Vagina (tissue), 2 donors: ENCODE results near the gene PARVB. TPM values are rescaled to one million over a fixed set of nuclear protein-coding genes. Genes with fewer than 3 reads are reported as not detected.

Experiments used
- DNase-seq, 2 donors: peaks; one replicate each; pipeline ENCODE4 v3.0.0-alpha.2; 2017; ENCODE audit errors: extremely low spot score in 2 of 2
- H3K27ac ChIP-seq: fragments of 200-600 bp; sonication (generic); one replicate; pipeline ENCODE4 v1.5.1; 2019
- H3K27me3 ChIP-seq: fragments of 200-600 bp; sonication (generic); one replicate; pipeline ENCODE4 v1.5.1; 2019
- H3K36me3 ChIP-seq, 2 donors: fragments of 200-600 bp; sonication (generic); one replicate each; pipeline ENCODE4 v1.5.1; 2017 to 2019
- H3K4me1 ChIP-seq: fragments of 200-600 bp; sonication (generic); one replicate; pipeline ENCODE4 v1.5.1; 2019
- H3K4me3 ChIP-seq, 2 donors: fragments of 200-600 bp; sonication (generic); 1 replicate in 1 of 2; 2 replicates in 1 of 2; pipeline ENCODE4 v1.5.1; 2016 to 2019
- H3K9me3 ChIP-seq: fragments of 200-600 bp; sonication (generic); one replicate; pipeline ENCODE4 v1.5.1; 2019
- POLR2A ChIP-seq, 2 donors: fragments of 450-650 bp; IDR thresholded peaks; one replicate each; pipeline ENCODE4 v1.6.1; 2017; ENCODE audit warnings: antibody characterized with exemption in 2 of 2, mild to moderate bottlenecking in 2 of 2, moderate library complexity in 2 of 2
- POLR2AphosphoS5 ChIP-seq, 2 donors: sonication (generic); formaldehyde crosslinking; IDR thresholded peaks; one replicate each; pipeline ENCODE4 v1.9.0; 2017; ENCODE audit warnings: antibody characterized with exemption in 2 of 2, mild to moderate bottlenecking in 2 of 2, low read depth in 1 of 2; ENCODE audit not compliant: insufficient read depth in 1 of 2
- intact Hi-C: fragments of 100-400 bp; cut with DNase I; formaldehyde crosslinking; loops from one replicate; pipeline ENCODE4 v1.15.1; 2023
- total RNA-seq: library from RNA; depleted of rRNA; stranded (reverse); fragments of >200 nt; gene quantifications from one replicate; pipeline ENCODE4 v1.2.3, GENCODE V29; 2016
- TF ChIP-seq, protein P1 (sequence below), 3 experiments: fragments of 450-650 bp in 2 of 3; fragments of 200-600 bp in 1 of 3; sonication (generic) in 1 of 3; IDR thresholded peaks; one replicate each; pipeline ENCODE4 v1.5.1; 2017 to 2019; ENCODE audit warnings: antibody characterized with exemption in 3 of 3, mild to moderate bottlenecking in 2 of 3, moderate library complexity in 2 of 3

PARVB gene
- total RNA-seq, 1 donor from 2014 or later: 11.3 TPM

- H3K9me3 ChIP-seq: no peaks in the 10 kb centered on the region
- intact Hi-C loops: no loop called here
- no peaks in the 10 kb centered on the region for H3K36me3 ChIP-seq
- peak overlapping the region; percentile 43 for H3K27ac ChIP-seq
- H3K4me1 ChIP-seq: no peaks in the 10 kb centered on the region
- peak overlapping the region; percentile 24 to 34 for H3K4me3 ChIP-seq
- TF ChIP-seq, protein P1, sequence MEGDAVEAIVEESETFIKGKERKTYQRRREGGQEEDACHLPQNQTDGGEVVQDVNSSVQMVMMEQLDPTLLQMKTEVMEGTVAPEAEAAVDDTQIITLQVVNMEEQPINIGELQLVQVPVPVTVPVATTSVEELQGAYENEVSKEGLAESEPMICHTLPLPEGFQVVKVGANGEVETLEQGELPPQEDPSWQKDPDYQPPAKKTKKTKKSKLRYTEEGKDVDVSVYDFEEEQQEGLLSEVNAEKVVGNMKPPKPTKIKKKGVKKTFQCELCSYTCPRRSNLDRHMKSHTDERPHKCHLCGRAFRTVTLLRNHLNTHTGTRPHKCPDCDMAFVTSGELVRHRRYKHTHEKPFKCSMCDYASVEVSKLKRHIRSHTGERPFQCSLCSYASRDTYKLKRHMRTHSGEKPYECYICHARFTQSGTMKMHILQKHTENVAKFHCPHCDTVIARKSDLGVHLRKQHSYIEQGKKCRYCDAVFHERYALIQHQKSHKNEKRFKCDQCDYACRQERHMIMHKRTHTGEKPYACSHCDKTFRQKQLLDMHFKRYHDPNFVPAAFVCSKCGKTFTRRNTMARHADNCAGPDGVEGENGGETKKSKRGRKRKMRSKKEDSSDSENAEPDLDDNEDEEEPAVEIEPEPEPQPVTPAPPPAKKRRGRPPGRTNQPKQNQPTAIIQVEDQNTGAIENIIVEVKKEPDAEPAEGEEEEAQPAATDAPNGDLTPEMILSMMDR (IDR thresholded peaks at IDR 0.05): no peak
- TF ChIP-seq POLR2A (IDR thresholded peaks at IDR 0.05): no peak
- DNase-seq: no peak
- no peaks in the 10 kb centered on the region for H3K27me3 ChIP-seq
These were observed 157.2 kb downstream of the PARVB start for GRCh38 chr22:44181033-44181911.

GRCh38 chr22:44181912-44182587 lies 157.9 kb downstream of the PARVB start:
- no peak for DNase-seq
- intact Hi-C loops: no loop called here
- H3K4me3 ChIP-seq: peak overlapping the region; percentile 24 to 34
- no peaks in the 10 kb centered on the region for H3K9me3 ChIP-seq
- H3K27ac ChIP-seq: peak overlapping the region; percentile 43
- no peaks in the 10 kb centered on the region for H3K36me3 ChIP-seq
- no peaks in the 10 kb centered on the region for H3K4me1 ChIP-seq
- H3K27me3 ChIP-seq: no peaks in the 10 kb centered on the region
- TF ChIP-seq, protein P1 (IDR thresholded peaks at IDR 0.05): no peak
- no peak for TF ChIP-seq POLR2A (IDR thresholded peaks at IDR 0.05)
- no peak for TF ChIP-seq POLR2AphosphoS5 (IDR thresholded peaks at IDR 0.05; ENCODE audit: insufficient read depth in 1 of 2, low read depth in 1 of 2)

DNA sequence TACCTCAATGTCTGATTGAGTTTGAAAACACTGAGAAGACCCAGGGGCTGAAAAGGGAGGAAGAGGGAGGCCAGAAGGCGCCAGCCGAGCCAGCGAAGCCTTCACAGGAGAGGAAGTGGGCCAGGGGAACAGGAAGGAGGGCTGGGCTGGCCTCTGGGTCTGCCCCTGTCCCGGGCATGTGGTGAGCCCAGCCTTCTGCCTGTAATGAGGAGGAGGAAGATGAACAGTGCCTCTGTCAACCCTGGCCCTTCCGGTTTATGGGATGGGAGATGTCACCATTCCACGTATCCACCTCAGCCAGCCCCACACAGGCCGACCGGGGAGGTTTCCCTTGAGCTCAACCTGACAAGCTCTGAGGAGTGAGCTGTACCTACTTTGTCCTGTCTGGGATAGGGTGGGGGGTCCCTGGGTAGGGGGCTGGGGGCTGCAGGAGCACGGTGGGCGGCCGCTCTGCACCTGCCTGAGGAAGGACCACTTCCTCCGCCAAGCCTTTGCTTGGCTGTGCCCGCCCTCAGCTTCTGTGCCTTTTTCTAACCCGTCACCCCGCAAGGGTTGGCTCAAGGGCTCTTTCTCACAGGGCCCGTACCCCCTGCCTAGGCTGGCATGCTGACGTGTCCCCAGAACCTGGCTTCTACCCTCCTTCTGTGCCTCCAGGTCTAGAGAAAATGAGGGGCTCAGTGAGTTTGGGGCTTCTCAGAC lies 158.6 kb downstream of the PARVB start:
- Histone ChIP-seq H3K27ac (peak overlapping the region; percentile 43), H3K36me3 (no peaks in the 10 kb centered on the region), H3K9me3 (no peaks in the 10 kb centered on the region), H3K27me3 (no peaks in the 10 kb centered on the region), H3K4me3 (peak overlapping the region; percentile 24 to 34), H3K4me1 (no peaks in the 10 kb centered on the region)
- no peak for DNase-seq
- TF ChIP-seq POLR2A (IDR thresholded peaks at IDR 0.05) (no peak), POLR2AphosphoS5 (IDR thresholded peaks at IDR 0.05; ENCODE audit: insufficient read depth in 1 of 2, low read depth in 1 of 2) (peak in 1 of 2 donors; percentile 17)
- TF ChIP-seq, protein P1 (IDR thresholded peaks at IDR 0.05): no peak
- intact Hi-C loops: no loop called here

DNA sequence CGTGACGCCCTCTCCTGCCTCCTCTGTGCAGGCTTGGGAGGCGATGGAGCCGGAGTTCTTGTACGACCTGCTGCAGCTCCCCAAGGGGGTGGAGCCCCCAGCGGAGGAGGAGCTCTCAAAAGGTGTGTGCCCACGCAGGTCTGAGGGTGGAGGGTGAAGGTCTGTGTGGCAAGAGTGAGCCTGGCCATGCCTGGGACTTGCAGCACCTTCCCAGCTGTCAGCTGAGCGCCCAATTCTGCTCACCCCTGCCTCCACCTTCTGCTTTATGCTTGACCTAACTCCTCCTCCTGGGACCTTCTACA lies 159.1 kb downstream of the PARVB start:
- H3K4me1 ChIP-seq: no peaks in the 10 kb centered on the region
- H3K27ac ChIP-seq: no peak overlapping the region
- TF ChIP-seq, protein P1 (IDR thresholded peaks at IDR 0.05): no peak
- TF ChIP-seq POLR2A (IDR thresholded peaks at IDR 0.05): no peak
- TF ChIP-seq POLR2AphosphoS5 (IDR thresholded peaks at IDR 0.05; ENCODE audit: insufficient read depth in 1 of 2, low read depth in 1 of 2): no peak
- DNase-seq: no peak
- H3K9me3 ChIP-seq: no peaks in the 10 kb centered on the region
- intact Hi-C loops: no loop called here
- H3K4me3 ChIP-seq: no peak overlapping the region
- no peaks in the 10 kb centered on the region for H3K36me3 ChIP-seq
- no peaks in the 10 kb centered on the region for H3K27me3 ChIP-seq
